ENCODE results near the gene NUDT3. TPM values are rescaled to one million over a fixed set of nuclear protein-coding genes. Genes with fewer than 3 reads are reported as not detected.
A peak's percentile ranks its signal among the peaks of the same experiment; 100 is the strongest.

The NUDT3 gene
- polyA plus RNA-seq, 10 donors, result 18.9 to 32.8 (median 24.2) TPM

DNA sequence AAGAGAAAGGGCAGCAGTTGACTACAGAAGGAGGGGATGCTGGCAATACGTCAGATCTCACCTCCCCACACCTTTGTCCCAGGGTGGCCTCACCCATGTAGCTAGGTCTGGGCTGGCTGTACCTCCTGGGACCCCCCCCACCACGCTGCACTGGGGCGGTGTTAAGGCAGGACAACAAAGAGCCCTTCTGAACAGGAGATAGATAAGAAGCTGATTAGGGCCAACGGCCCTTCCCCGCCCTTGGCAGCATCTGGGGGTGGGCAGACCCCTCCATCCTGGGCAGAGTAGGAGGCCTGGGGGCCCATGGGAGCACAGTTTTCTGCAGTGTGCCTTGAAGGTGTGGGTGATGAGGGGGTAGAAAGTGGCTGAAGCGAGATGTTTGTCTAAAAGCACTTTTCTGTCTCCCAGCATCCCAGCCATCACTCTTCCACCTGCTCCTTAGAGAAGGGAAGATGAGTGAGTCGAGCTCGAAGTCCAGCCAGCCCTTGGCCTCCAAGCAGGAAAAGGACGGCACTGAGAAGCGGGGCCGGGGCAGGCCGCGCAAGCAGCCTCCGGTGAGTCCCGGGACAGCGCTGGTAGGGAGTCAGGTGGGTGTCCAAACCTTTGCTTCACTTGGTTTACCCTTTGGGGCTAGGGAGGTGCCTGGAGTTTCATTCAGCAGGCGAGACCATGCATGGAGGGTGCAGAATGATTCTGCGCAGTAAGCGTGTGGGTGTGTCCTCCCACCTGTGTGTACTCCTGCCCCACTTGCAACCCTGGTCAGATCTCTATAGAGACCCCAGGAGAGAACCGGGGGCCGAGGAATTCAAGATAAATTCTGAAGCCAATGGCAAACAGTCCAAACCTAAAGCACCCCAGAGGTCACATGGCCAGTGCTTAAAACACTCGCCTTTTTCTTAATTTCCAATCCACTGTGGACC, 151.9 kb downstream of the NUDT3 start:
- DNase-seq, result no peak

DNA sequence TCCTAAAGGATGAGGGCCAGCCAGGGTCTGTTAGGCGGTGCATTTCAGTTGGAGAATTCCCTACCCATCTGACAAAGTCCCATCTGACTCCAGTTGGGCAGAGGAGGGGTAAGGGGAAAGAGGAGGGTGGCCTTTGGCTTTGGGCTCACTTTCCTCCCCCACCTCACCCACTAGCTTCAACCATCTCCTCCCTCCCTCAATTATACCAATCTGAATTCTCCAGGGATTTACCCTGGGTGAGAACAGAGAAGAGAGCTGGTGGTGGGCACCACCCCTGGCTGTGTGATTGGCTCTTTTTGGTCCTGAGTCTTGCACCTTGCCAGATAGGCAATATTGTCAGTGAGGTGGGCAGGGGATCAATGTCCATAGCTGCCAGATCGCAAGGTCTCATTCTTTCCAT, 152.6 kb downstream of the NUDT3 start:
- DNase-seq, result no peak

DNA sequence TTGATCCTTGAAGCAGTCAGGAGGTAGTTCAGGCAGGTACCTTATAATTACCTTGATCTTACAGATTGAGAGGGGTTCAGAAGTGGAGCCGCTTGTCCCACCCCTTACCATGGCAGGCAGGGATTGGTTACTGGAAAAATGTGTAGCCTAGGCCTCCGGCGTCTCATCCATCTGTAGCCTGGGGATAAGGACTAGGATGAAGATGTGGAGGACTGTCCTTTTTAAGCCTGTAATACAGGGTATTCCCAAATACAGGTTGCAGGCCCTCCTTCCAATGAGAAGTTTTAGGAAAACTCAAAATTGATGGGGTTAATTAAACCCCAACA, 153.0 kb downstream of the NUDT3 start:
- no peak for DNase-seq

GRCh38 chr6:34238585-34239499, 153.6 kb downstream of the NUDT3 start:
- no peak for DNase-seq

DNA sequence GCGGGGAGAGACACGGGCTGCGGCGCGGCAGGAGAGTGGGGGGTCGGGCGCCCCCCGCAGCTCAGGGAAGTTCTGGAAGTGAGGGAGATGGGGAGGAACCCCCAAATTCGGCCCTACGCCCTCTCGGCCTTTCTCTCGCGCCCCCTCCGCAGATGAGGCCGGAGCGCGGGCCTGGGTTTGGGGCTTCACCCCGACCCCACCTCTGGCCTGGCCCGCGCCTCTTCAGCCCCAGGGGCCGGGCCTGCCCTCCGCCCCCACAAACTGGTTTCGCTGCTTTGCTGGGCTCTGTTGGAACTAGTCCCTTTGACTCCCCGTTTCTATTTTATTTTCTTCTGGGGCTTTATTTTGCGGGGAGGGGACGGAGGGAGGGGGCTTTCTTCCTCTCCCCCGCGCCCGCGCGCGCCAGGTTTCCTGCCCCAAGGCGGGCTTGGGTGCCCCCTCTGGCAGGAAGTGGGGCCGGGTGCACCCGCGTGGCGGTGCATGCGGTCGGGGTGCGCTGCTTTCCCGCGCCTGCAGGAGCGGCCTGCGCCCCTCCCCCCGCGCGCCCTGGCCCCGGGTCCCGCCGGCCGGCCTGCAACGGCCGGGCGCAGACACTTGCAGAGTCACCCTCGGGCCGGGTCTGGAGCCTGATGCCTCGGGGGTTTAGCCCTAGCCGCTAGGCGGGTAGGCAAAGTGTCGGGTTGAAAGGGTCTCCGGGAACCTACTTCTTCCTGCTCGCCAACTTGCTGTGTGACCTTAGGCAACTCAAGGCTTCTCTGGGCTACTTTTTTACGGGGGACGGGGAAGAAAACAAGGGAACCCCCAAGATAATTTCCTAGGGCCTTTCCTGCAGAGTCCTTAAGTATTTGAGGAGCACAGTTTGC, 154.5 kb downstream of the NUDT3 start:
- no peak for DNase-seq

DNA sequence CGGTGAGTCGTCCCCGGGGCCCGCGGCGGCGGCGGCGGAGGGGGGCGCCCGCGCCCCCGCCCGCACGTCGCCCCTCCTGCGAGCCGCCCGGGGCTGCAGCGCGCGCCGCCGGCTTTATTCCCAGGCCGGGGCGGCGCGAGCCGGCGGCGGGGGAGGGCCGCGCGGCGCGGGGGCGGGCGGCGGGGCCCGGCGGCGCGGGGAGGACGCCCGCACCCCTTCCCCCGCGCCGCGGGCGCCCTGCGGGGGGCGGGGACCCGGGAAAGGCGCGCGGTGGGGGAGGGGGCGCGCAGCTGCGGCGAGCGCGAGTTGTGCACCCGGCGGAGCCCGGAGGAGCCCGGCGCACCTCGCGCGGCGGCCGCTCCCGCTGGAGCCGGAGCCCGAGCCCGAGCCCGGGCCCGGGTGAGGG, 155.2 kb downstream of the NUDT3 start:
- DNase-seq, result no peak

GRCh38 chr6:34236443-34237315, 155.8 kb downstream of the NUDT3 start, which contains the start of gene HMGA1:
TSS of gene HMGA1 (plus strand) at chr6:34236873. CDS start at chr6:34240781, 3,908 bp downstream.
- peak; percentile 83 to 86 (median 86) for DNase-seq

DNA sequence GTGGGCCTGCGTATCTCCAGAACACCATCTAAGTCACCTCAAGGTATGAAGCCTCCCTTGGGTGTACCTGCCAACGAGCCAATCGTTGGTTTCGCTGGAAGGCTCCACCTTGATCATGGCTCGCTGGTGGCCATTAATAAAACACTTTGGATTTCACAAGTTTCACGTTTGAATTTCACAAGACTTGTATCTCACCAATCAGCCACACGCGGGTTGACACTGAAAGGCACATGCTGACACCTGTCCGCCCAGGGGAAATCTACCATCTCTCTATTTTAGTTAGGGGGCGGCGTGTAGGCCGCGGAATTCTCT, 156.4 kb downstream of the NUDT3 start:
- no peak for DNase-seq

GRCh38 chr6:34235307-34236130, 156.9 kb downstream of the NUDT3 start:
- peak; percentile 36 to 87 (median 73) for DNase-seq

- DNase-seq, result no peak
These were observed 157.7 kb downstream of the NUDT3 start for GRCh38 chr6:34234667-34235306.

GRCh38 chr6:34233867-34234266, 158.6 kb downstream of the NUDT3 start:
- DNase-seq, result no peak

- no peak for DNase-seq
These were observed 159.6 kb downstream of the NUDT3 start for GRCh38 chr6:34232901-34233300.

DNA sequence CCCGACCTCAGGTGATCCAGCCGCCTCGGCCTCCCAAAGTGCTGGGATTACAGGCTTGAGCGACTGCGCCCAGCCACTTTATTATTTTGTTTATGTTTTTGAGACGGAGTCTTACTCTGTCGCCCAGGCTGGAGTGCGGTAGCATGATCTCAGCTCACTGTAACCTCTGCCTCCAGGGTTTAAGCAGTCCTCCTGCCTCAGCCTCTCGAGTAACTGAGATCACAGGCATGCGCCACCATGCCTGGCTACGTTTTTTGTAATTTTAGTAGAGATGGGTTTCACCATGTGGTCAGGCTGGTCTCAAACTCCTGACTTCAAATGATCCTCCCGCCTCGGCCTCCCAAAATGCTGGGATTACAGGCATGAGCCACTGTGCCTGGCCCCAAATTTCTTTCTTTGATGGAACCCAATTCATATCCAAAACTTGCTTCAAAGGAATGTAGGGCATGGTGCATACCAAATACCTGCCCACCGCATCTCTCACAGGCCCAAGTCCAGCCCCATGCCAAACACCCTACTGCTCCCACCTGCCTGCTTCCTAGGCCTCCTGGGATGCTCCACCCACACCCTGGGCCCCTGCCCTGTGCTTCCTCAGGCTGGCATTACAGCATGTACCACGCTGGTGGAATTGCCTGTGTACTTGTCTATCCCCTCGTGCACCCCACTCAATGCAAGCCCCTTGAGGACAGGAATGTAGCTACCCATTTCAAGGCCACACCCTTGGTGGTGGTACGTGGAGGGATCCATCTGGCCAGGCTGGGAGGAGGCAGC, 160.7 kb downstream of the NUDT3 start:
- DNase-seq, result no peak

DNA sequence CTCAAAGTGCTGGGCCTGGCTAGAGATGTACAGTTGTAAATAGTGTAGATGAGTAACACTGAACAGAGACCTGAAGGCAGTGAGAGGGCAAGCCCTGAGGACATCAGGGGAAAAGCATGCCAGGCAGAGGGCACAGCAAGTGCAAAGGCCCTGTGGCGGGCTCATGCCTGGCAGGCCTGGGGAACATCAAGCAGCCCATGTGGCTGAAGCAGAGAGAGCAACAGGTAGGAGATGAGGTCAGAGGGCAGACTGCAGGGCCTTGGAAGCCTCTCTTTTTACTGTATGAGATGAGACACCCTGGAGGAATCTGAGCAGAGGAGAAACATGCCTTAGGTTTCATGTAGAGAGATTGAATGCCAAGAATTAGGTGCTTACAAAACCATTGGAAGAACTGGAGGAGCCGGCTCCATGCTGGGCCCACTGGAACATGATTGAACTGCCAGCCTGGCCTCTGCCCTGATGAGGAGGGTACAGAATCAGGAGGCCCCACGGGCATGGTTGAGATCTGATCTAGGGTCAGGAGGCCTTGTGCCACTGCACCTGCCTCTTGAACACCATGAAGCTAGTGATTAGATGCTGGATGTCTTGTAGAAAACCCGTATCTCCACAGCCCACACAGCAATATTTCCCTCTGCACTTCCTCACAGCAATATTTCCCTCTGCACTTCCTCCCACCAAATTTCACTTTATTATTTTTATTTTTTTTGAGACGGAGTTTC, 161.7 kb downstream of the NUDT3 start:
- DNase-seq, result no peak

DNA sequence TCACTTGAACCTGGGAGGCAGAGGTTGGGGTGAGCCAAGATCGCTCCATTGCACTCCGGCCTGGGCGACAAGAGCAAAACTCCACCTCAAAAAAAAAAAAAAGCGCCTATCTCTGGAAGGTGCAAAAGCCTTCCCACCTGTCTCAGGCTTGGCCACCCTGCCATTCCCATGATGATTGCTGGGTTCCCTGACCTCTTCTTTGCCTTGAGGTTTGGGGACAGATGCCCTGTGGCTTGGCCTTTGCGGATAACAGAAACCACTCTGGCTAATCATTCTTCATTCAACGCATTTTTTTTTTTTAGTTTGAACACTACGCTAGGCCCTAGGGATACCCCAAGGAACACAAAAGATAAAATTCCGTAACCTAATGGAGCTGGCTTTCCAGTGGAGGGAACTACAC, 162.6 kb downstream of the NUDT3 start:
- no peak for DNase-seq

All from muscle of back (tissue), 11 donors.